Measurements from ENCODE around the gene NACA2.
"Not testable (repeated sequence)": the region's sequence is repeated elsewhere in the genome, so short reads cannot be mapped to it uniquely, and the experiment has no call there.

NACA2 gene

GRCh38 chr17:61598014-61598413 is 7.0 kb upstream of the NACA2 start:
- no peak for DNase-seq

DNA sequence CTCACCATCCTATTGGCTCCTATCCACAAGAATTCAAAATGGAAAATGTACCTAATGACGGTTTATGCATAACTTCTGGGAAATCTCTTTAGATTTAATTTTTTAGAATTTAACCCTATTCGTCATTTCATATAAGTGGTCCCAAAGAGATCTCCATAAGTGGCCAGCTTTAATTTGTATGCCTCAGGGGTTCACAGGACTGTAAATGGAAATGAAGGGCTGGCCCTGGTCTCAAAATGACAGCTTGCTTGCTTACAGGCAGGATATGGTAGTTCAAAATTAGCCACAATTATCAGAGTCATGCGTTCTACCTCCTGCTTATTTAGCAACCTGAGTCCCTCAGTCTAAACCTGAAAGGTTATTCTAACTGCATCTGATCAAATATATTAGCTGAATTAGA is 6.6 kb upstream of the NACA2 start:
- DNase-seq = no peak

DNA sequence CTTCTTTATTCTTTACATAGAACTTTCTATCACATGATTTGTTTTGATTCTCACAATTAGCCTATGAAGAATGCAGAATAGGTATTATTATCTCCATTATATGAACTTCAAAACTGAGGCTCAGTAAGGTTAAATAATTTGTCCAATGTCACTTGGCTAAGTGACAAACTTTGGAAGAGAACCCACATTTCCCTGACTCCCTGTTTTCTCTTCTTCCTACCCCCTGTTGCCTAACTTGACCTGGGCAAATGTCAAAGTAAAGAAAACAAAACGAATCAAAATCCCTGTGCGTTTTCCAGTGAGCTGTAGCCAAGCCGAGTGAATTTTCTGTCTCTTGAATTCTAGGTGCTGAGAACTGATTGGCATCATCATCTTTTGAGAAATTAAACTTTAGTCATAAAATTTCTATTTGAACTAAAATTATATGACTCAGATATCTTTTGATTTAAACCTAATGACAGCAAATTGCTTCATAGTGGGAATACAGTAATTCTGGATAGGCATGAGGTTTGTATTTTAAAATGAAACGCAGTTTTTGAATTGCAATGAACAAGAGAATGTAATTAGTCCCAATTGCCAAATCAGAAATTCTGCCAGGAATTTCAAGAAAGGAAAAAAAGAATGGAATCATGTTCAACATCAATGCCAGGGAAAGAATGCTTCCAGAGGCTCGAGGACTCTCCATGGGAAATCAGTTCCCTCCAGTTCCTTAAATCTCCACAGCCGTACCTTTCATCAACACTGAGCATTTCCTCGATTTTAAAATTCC is 4.6 kb upstream of the NACA2 start:
- DNase-seq = no peak

DNA sequence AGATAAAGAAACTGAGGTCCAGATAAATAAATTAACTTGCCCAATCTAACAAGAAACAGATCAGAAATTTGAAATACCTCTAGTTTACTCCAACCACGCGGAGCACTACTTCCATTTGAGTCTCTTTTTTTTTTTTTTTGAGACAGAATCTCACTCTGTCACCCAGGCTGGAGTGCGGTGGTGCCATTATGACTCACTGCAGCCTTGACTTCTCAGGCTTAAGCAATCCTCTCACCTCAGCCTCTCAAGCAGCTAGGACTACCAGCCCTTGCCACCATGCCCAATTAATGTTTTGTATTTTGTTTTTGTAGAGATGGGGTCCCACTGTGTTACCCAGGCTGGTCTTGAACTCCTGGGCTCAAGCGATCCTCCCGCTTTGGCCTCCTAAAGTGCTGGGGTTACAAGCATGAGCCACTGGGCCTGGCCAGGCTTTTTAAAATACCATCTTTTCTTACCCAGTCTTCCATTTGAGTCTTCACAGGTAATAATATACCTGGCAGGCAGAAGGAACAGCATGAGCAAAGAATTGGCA is 3.3 kb upstream of the NACA2 start:
- DNase-seq = no peak

GRCh38 chr17:61593426-61593825 is 2.4 kb upstream of the NACA2 start:
- no peak for DNase-seq

GRCh38 chr17:61591930-61592329 is 911 bp upstream of the NACA2 start:
- DNase-seq = no peak

- no peak for DNase-seq
These were observed 1.0 kb downstream of the NACA2 start for GRCh38 chr17:61589990-61590389.

DNA sequence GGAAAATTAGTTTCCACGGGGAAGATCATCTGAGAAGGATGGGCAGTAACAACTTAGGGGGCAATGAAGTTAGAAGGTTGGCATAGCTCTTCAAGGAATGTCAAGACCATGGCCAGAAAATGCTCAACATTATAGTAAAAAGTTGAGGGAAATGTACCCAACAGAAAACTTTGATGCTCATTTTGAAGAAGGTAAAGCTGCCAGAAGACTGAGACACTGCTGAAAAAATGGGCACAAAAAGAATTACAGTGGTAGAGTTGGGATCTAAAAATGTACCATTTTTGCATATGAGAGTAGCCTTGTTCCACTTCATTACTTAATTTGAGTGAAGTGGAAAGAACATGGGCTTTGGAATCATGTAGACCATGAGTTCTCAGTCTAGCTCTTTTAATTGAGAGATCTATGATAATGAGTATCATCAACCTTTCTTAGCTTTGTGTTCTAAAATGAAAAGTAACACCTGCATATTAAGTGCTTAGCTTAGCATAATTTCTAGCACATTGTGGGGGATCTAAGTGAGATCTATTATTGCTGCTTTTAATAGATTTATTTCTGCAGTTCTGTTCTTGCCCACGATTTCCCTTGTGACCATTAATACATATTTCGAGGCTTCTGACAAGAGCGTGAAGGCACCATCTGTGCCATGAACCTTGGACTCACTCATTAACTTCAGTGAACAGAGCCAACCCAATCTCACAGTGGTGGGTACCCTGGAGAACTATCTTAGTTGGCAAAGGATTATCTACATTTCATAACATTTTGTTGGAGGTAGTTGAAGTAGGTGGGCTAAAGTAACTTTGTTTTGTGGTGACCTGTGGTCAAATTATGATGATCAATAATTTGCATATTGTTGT is 3.0 kb downstream of the NACA2 start:
- no peak for DNase-seq

GRCh38 chr17:61587242-61587641 is 3.8 kb downstream of the NACA2 start:
- DNase-seq = no peak

GRCh38 chr17:61586622-61587021 is 4.4 kb downstream of the NACA2 start:
- not testable (repeated sequence) for DNase-seq

DNA sequence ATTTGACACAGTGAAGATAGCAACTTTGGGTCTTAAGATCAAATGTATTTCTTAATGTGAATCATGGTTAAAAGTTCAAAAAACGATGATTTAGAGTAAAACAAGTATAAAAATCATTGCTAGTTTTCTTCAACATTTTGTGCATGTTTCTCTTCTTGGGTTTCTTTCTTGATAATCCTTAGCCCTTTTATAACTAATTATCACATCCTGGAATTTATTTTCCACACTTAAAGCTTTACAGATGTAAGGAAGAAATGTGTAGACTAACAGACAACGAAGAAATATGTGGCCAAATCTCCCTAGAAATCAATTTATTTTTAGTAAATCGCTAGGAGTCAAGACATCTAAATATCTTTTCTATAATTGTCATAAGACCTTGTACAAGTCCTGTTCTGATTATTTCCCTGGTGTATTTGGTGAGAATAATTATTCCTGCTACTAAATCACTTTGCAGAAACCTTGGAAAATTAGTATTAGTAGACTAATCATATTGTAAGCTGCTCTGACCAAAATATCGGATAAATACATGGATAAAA is 4.9 kb downstream of the NACA2 start:
- DNase-seq = no peak

DNA sequence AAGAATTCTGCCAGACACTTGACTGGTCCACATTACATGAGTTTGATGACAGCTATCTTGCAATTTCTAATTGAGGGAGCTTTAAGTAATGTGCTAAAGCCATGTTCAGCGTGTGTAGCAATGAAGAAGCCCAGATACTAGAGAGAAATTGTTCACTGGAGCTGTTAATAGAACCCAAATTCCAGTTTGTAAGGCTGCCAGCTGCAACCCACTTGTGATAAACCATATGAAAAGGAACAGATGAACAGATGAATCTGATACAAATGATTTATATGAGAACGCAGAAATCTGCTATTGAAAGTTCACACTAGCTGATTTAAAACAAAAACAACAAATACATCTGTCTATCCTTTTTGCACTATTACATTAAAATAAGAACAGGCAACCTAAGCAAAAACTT is 6.2 kb downstream of the NACA2 start:
- DNase-seq = no peak

DNA sequence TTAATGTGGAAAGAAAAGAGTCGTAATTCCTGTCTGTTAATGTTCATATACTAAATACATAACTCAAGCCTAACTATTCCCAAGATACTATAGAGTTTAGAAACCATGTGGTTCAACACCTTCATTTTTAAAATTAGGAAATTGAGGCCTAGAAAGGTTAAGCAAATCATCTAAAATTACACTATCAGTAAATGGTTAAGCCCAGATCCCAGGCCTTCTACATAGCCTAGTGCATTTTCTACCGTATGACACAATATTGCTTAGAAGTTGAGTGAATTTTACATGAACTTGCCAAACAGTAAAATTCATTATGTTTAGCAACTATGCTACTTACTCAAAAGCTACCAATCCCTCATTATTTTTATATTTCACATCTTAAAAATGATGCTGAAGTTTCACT is 6.8 kb downstream of the NACA2 start:
- DNase-seq = no peak

DNA sequence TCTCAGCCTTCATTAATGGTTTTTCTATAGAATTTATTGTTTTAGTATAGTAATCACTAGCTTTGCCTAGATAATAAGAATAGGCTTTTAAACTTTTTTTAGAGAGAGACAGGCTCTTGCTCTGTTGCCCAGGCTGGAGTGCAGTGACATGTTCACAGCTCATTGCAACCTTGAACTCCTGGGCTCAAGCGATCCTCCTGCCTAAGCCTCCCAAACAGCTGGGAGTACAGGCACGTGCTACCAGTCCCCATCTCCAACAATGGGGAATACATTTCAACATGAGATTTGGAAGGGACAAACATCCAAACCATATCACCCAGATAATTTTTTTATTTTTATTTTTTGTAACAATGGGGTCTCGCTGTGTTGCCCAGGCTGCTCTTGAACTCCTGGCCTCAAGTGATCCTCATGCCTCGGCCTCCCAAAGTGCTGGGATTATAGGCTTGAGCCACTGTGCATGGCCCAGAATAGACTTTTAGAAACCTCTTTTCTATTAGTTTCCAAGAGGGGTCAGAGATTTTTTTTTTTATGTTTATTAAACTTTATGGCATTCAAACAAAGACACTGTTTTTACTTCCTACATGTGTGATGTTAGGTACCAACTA is 7.3 kb downstream of the NACA2 start:
- DNase-seq = no peak

GRCh38 chr17:61583242-61583641 is 7.8 kb downstream of the NACA2 start:
- DNase-seq = no peak

DNA sequence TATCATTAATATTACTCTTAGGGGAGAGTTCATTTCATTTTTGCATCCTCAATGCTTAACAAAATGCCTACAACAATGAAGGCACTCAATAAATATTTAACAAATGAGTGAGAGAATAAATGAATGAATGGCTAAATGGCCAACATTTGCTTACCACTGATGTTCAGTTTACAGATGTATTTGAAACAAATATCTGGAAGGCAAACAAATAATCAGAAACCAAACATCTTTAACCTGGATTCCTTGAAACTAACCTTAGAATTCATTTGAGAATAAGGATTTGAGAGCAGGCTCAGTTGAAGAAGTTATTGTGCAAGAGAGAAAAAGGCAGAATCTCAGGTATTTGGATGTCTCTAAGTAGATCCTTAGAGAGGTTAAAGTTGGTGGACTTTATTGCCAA is 8.4 kb downstream of the NACA2 start:
- no peak for DNase-seq

DNA sequence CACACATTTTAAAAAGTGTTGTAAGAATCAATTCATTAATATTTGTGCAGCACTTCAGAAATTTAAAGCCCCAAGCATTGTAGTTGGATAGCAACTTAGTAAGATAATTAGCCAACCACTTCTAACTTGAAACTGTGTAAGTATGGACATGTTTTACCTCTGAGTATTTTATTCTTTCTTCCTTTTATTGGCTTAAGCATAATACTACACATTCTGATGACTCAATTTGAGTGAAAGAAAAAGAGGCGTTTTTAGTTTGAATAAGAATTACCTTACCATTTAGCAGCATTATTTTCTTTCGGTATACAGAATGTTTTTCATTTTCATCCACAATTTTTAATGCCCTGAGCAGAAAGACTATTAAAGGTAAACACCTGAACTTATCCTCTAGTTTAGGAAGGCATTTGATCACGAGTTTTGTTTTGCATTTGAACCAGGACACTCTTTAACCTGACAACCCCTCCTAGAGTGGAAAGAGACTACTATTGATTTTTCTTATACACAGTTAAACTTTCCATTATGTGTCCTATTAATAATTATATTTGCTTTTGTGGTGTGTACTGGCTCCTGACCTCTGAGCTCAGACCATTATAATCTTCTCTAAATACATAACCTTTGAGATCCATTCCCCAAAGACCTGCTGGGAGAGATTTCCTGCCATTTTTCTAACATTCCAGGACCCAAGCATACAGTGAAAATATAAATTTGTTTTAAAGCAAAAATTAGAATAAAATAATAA is 9.2 kb downstream of the NACA2 start:
- no peak for DNase-seq

- DNase-seq = no peak
These were observed 10.5 kb downstream of the NACA2 start for GRCh38 chr17:61580502-61580901.

DNA sequence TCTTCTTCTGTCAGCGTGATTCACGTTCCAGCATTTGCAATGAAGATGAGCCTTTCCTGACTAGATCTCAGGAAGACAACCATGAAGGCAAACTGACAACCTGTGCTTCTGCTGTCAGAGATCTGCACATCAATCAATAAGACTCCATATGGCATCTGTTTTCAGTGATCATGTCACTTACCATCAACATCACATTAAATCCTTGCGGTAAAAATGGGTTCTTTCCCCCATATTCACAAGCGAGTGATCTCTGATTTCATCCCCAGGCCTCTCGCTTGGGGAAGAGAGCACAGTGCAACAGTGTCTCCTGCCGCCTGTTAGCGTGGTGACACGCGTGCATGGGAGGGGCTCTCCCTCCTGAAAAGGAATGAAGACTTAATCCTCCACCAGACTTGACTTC is 11.1 kb downstream of the NACA2 start:
- DNase-seq = no peak

- DNase-seq = no peak
These were observed 11.7 kb downstream of the NACA2 start for GRCh38 chr17:61579347-61579746.

- DNase-seq = no peak
These were observed 12.4 kb downstream of the NACA2 start for GRCh38 chr17:61578645-61579044.

DNA sequence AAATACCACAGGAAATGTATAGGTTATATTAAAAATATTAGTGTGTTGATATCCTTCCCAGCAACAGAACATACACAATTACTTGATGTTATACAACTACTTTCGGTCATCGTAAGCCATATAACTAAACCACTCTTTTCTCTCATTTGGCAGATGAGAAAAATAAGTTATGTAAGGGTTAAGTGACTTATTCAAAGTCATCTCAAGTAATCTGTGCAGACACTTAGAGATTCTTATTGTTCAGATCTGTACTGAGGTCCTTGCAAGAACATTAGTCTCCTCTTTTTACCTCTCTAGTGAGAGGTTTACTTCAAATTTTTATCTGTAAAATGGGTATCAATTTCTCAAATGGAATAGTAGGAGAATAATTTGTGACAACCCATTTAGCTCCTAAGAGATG is 15.0 kb downstream of the NACA2 start:
- no peak for DNase-seq
